Panc1 (cell line): Measurements from ENCODE around the gene RAB15. TPM values are rescaled to one million over a fixed set of nuclear protein-coding genes. Genes with fewer than 3 reads are reported as not detected.

ENCODE experiments used
- ATAC-seq: fragments of 200-7000 bp; cut with Tn5 transposase; 2 replicates; pipeline ENCODE4 v1.9.1; 2020; ENCODE audit warnings: mild to moderate bottlenecking, moderate library complexity
- BruUV-seq: library from RNA; stranded (reverse); fragments of 400-500 nt; replicated peaks from 2 replicates; lab custom pipeline; 2021; lab: Mats Ljungman, UMichigan
- CTCF ChIA-PET: fragments of 300-600 bp; sonication (Branson Sonifier 250); formaldehyde crosslinking; loops from one replicate; lab custom pipeline; 2022; ENCODE audit warnings: antibody characterized with exemption; lab: Charles Lee
- POLR2A ChIA-PET: fragments of 300-600 bp; sonication (Branson Sonifier 250); formaldehyde crosslinking; loops from one replicate; lab custom pipeline; 2022; ENCODE audit warnings: antibody characterized with exemption; lab: Charles Lee
- DNase-seq: peaks from one replicate; pipeline ENCODE4 v3.0.0-alpha.2; 2010; ENCODE audit warnings: low read depth, low spot score
- H3K27ac ChIP-seq: 2 replicates; pipeline ENCODE4 v1.5.1; 2011; ENCODE audit warnings: mild to moderate bottlenecking, low read length, inconsistent platforms
- H3K27me3 ChIP-seq: fragments of 200-500 bp; sonication (Bioruptor generic); 2 replicates; pipeline ENCODE4 v1.6.0; 2014; ENCODE audit warnings: low read length, inconsistent platforms; ENCODE audit not compliant: control insufficient read depth, insufficient read depth
- H3K36me3 ChIP-seq: fragments of 200-500 bp; sonication (Bioruptor generic); 2 replicates; pipeline ENCODE4 v1.5.1; 2014; ENCODE audit warnings: inconsistent platforms, mild to moderate bottlenecking, low read length, moderate library complexity; ENCODE audit not compliant: control insufficient read depth, insufficient read depth
- H3K4me1 ChIP-seq: 2 replicates; pipeline ENCODE4 v1.5.1; 2011; ENCODE audit warnings: inconsistent platforms, mild to moderate bottlenecking, low read length, moderate library complexity; ENCODE audit not compliant: control insufficient read depth, insufficient read depth
- H3K4me3 ChIP-seq, 2 experiments: 2 replicates each; pipeline ENCODE4 v1.5.1; 2011 to 2012; ENCODE audit warnings: low read depth in 2 of 2, low read length in 2 of 2, mild to moderate bottlenecking in 2 of 2, inconsistent platforms in 1 of 2, moderate library complexity in 1 of 2
- H3K9me3 ChIP-seq: fragments of 200-500 bp; sonication (Bioruptor generic); 2 replicates; pipeline ENCODE4 v1.5.1; 2014; ENCODE audit warnings: low read depth, mild to moderate bottlenecking, inconsistent platforms, low read length, moderate library complexity; ENCODE audit not compliant: control insufficient read depth, insufficient read depth
- CTCF ChIP-seq: fragments of 450-650 bp; IDR thresholded peaks from 2 replicates; pipeline ENCODE4 v1.5.1; 2017; ENCODE audit warnings: mild to moderate bottlenecking
- POLR2AphosphoS5 ChIP-seq: IDR thresholded peaks from 2 replicates; pipeline ENCODE4 v1.6.1; 2012; ENCODE audit warnings: mild to moderate bottlenecking, low read depth, low read length, moderate library complexity
- REST ChIP-seq, 2 experiments: IDR thresholded peaks; 2 replicates each; pipeline ENCODE4 v1.6.1; 2011 to 2012; ENCODE audit warnings: low read depth in 2 of 2, control low read depth in 1 of 2, low read length in 1 of 2, mild to moderate bottlenecking in 1 of 2, moderate library complexity in 1 of 2; ENCODE audit not compliant: insufficient read depth in 1 of 2
- SIN3A ChIP-seq: IDR thresholded peaks from 2 replicates; pipeline ENCODE4 v1.6.1; 2012; ENCODE audit warnings: low read depth, mild to moderate bottlenecking, low read length, moderate library complexity, borderline replicate concordance; ENCODE audit not compliant: insufficient read depth
- TCF7L2 ChIP-seq: IDR thresholded peaks from 2 replicates; pipeline ENCODE4 v1.6.1; 2011; ENCODE audit warnings: mild to moderate bottlenecking, low read depth, low read length, inconsistent platforms
- in situ Hi-C: cut with HindIII; loops from 2 replicates; pipeline ENCODE4 v1.10.0; 2016; ENCODE audit warnings: low sequenced_read_pairs, low pct_unique_long_range_greater_than_20kb
- intact Hi-C: fragments of 100-400 bp; cut with micrococcal nuclease; formaldehyde crosslinking; loops from one replicate; pipeline ENCODE4 v1.10.0; 2022; ENCODE audit not compliant: unreplicated experiment
- total RNA-seq: library from RNA; stranded (reverse); gene quantifications from one replicate; pipeline ENCODE4 v1.2.1, GENCODE V29; 2021; ENCODE audit not compliant: unreplicated experiment

Gene RAB15
- total RNA-seq, 1 experiment from 2014 or later, result 6.0 TPM

- Histone ChIP-seq H3K27ac (peak within 1 kb of the TSS; percentile 89), H3K4me3 (peak within 1 kb of the TSS; percentile 84 to 88), H3K4me1 (peaks cover 7% of the 10 kb centered on the region), H3K9me3 (no peaks in the 10 kb centered on the region), H3K36me3 (peaks cover 4% of the 10 kb centered on the region; the same call in 1 of the 2 replicates), H3K27me3 (peaks cover 2% of the 10 kb centered on the region; the same call in 1 of the 2 replicates)
- DNase-seq, result peak; percentile 92
- intact Hi-C loops, result no loop called here
- in situ Hi-C loops, result no loop called here
- ChIA-PET CTCF (interaction anchor here (0.5 to 1.4 kb wide), 6 partner anchors 12 to 501 kb away, joined by 3 to 10 read pairs (median 4); no protein-coding TSS in a partner anchor), POLR2A (no interaction called here)
- BruUV-seq, result no TSS peak
- TF ChIP-seq TCF7L2, result no peak
- TF ChIP-seq SIN3A, result 0 out of 2 replicates have a peak, but pooled peaks have one; percentile 38
- TF ChIP-seq POLR2AphosphoS5, result peak; percentile 65
- peak; percentile 86 for TF ChIP-seq CTCF
- peak; percentile 100 for ATAC-seq
Observed at GRCh38 chr14:64986648-64987437, 14.7 kb upstream of the RAB15 start, which contains the start of gene FNTB. Gene FNTB (plus strand): TSS chr14:64986895. CDS start chr14:64986954, 59 bp downstream.

- DNase-seq (peak; percentile 15), ATAC-seq (no peak)
- in situ Hi-C loops, result no loop called here
- H3K4me3 ChIP-seq, result peak overlapping the region in 1 of 2 experiments; percentile 7; a peak in 1 of 4 replicates
- no TSS peak for BruUV-seq
- H3K27ac ChIP-seq, result no peak overlapping the region
- CTCF ChIA-PET, result interaction anchor here (0.7 kb wide), 1 partner anchor 9 kb away, joined by 5 read pairs; no protein-coding TSS in a partner anchor
- POLR2A ChIA-PET, result interaction anchor here (0.6 kb wide), 1 partner anchor 9 kb away, joined by 3 read pairs; no protein-coding TSS in a partner anchor
- H3K36me3 ChIP-seq, result peaks cover 4% of the 10 kb centered on the region; the same call in 1 of the 2 replicates
- peaks cover 2% of the 10 kb centered on the region; the same call in 1 of the 2 replicates for H3K27me3 ChIP-seq
- peaks cover 7% of the 10 kb centered on the region for H3K4me1 ChIP-seq
- intact Hi-C loops, result no loop called here
- TF ChIP-seq SIN3A, result no peak
- TF ChIP-seq REST (IDR thresholded peaks at IDR 0.05; ENCODE audit: insufficient read depth in 1 of 2, low read depth in 2 of 2, low read length in 1 of 2), result no peak
- TF ChIP-seq TCF7L2, result no peak
- no peak for TF ChIP-seq POLR2AphosphoS5
- TF ChIP-seq CTCF, result peak; percentile 67
- no peaks in the 10 kb centered on the region for H3K9me3 ChIP-seq
Observed at GRCh38 chr14:64983439-64984310, 11.5 kb upstream of the RAB15 start.
